Upper lobe of left lung (tissue), 4 donors: Measurements from ENCODE around the gene LSM14A.

Experiments used
- POLR2A ChIP-seq, 4 donors: fragments of 450-650 bp; IDR thresholded peaks; one replicate each; pipeline ENCODE4 v1.5.1; 2016 to 2017; ENCODE audit warnings: antibody characterized with exemption in 4 of 4, mild to moderate bottlenecking in 2 of 4
- POLR2AphosphoS5 ChIP-seq, 2 donors: sonication (generic); formaldehyde crosslinking; IDR thresholded peaks; one replicate each; pipeline ENCODE4 v1.5.1; 2017; ENCODE audit warnings: antibody characterized with exemption in 2 of 2
- TF ChIP-seq, protein P1 (sequence below), 6 experiments: fragments of 450-650 bp in 4 of 6; fragments of 200-600 bp in 2 of 6; sonication (generic) in 2 of 6; IDR thresholded peaks; one replicate each; pipeline ENCODE4 v1.5.1; 2016 to 2019; ENCODE audit warnings: antibody characterized with exemption in 6 of 6

DNA sequence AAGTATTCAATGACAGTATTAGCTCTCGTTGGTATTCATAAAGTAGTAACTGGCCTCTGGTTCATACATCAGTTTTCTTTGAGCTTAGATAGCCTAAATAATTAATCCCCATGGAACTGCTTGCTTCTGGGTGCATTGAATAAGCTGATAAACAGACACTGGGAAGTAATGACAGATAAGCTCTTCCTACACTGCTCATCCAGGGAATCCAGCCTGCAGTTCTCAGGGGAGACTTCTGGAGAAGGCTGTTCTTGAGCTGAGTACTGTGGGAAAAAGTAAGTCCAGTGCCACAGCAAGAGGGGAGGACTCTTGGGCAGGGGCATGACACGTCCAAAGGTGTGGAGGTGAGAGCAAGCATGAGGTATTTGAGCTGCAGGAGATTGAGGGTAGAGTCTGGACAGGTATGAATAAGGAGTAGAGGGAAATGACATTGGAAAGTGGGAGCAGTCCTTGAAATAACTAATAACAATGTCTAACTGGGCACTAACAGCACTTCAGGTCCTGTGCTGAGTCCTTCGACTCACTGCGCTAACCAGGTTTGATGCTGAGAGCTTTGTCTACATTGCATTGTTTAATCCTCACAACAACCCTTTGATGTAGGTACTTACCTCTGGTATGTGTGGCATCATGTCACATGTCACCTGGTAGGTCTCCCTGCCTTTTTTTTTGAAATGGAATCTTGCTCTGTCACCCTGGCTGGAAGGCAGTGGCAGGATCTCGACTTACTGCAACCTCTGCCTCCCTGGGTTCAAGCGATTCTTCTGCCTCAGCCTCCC, 89.2 kb downstream of the LSM14A start:
- TF ChIP-seq, protein P1, sequence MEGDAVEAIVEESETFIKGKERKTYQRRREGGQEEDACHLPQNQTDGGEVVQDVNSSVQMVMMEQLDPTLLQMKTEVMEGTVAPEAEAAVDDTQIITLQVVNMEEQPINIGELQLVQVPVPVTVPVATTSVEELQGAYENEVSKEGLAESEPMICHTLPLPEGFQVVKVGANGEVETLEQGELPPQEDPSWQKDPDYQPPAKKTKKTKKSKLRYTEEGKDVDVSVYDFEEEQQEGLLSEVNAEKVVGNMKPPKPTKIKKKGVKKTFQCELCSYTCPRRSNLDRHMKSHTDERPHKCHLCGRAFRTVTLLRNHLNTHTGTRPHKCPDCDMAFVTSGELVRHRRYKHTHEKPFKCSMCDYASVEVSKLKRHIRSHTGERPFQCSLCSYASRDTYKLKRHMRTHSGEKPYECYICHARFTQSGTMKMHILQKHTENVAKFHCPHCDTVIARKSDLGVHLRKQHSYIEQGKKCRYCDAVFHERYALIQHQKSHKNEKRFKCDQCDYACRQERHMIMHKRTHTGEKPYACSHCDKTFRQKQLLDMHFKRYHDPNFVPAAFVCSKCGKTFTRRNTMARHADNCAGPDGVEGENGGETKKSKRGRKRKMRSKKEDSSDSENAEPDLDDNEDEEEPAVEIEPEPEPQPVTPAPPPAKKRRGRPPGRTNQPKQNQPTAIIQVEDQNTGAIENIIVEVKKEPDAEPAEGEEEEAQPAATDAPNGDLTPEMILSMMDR (IDR thresholded peaks at IDR 0.05): no peak
- TF ChIP-seq POLR2A (IDR thresholded peaks at IDR 0.05) (no peak), POLR2AphosphoS5 (IDR thresholded peaks at IDR 0.05) (no peak)
